Muscle layer of colon (tissue), 2 donors: ENCODE results near the gene OR52N2.

ENCODE experiments used
- H3K27ac ChIP-seq: one replicate; pipeline ENCODE4 v1.7.0; 2013; ENCODE audit warnings: low read depth, mild to moderate bottlenecking, low read length, moderate library complexity
- H3K27me3 ChIP-seq, 2 donors: one replicate each; pipeline ENCODE4 v1.7.0; 2013; ENCODE audit warnings: low read length in 2 of 2, mild to moderate bottlenecking in 2 of 2; ENCODE audit not compliant: insufficient read depth in 2 of 2, control insufficient read depth in 1 of 2
- H3K36me3 ChIP-seq: one replicate; pipeline ENCODE4 v1.7.0; 2013; ENCODE audit warnings: mild to moderate bottlenecking, low read length; ENCODE audit not compliant: insufficient read depth
- H3K4me1 ChIP-seq: one replicate; pipeline ENCODE4 v1.7.0; 2013; ENCODE audit warnings: mild to moderate bottlenecking, low read length; ENCODE audit not compliant: insufficient read depth
- H3K4me3 ChIP-seq, 2 donors: one replicate each; pipeline ENCODE4 v1.7.0; 2013; ENCODE audit warnings: low read length in 2 of 2, low read depth in 1 of 2, mild to moderate bottlenecking in 1 of 2, moderate library complexity in 1 of 2
- H3K9ac ChIP-seq: one replicate; pipeline ENCODE4 v1.7.0; 2013; ENCODE audit warnings: low read length
- H3K9me3 ChIP-seq: one replicate; pipeline ENCODE4 v1.7.0; 2013; ENCODE audit warnings: mild to moderate bottlenecking, low read length
- donor health status: abdominal sarcoma.
- donor health status: Adenocarcinoma of cecum.

Gene OR52N2

DNA sequence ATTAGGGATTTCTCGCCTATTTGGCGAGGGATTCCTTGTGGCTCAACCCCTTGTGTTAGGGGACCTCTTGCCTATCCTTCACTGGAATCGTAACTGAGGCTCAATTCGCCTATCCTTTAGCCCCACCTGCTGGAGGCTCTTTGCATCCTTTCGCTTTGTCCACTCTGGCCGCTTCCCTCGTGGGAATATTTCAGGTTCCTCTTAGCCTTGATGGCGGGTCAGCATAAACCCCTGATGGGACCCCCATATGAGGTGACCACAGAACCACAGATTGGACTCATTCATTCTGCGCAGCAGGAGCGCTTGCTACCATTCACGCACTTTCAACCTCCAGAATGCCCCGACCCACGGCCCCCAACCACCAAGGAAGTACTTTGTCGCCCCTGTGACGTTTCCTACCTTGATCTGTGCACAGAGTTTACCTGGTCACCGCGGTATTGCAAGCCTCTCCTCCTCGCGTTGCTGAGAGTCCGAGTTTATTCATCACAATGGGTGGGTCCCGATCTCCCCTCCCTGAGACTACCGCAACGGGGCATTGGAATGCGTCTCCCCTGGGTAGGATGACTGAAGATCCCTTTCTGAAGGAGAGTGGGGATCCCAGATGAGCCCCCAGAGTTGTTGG, at the start of gene OR52N2:
TSS of gene OR52N2 (plus strand) at position 425 of the 622 bp plus-strand sequence. CDS start 11,412 bp downstream, outside the sequence.
- Histone ChIP-seq H3K36me3 (no peaks in the 10 kb centered on the region), H3K4me3 (peak within 1 kb of the TSS; percentile 37 to 78), H3K9ac (peak within 1 kb of the TSS; percentile 49), H3K27ac (no peak within 1 kb of the TSS), H3K9me3 (no peaks in the 10 kb centered on the region), H3K27me3 (no peaks in the 10 kb centered on the region), H3K4me1 (peaks cover 9% of the 10 kb centered on the region)

DNA sequence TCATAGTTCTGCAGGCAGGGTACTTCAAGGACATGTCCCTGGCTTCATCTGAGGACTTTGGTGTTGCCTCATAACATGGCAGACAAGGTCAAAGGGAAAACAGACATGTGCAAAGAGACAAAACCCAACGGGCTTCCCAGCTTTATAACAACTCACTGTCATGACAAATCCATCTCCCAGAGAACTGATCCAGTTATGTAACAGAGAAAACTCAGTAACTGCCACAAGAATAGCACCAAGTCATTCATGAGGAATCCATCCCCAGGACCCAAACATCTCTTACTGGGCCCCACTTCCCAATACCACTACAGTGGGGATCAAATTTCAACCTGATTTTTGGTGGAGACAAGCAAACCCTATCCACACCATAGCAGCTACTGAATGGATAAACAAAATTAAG, 41.7 kb upstream of the OR52N2 start:
- Histone ChIP-seq H3K27me3 (no peaks in the 10 kb centered on the region), H3K27ac (no peak overlapping the region), H3K9me3 (no peaks in the 10 kb centered on the region), H3K4me1 (no peaks in the 10 kb centered on the region), H3K36me3 (no peaks in the 10 kb centered on the region), H3K4me3 (no peak overlapping the region), H3K9ac (no peak overlapping the region)

DNA sequence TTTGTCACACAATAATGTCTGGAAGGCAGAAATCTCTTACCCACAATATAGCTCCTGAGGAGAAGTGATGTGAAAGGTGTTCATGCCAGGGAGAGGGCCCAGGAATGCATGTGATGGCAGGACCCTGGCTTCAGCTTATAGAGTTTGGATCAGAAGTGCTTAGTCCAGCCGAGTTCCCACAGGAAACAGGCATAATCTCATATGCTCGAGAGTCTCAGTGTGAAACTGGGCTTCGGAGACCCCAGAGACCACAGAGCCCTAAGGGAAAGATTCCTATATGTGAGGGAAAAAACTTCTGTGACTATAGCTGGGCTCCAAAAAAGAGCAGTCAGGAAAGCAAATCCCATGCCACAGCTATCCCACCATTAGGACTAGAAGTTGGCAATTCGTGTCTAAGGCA, 25.5 kb upstream of the OR52N2 start, which contains the start of gene OR52N5:
TSS of gene OR52N5 (minus strand) at position 101 of the 400 bp plus-strand sequence. CDS start 4,721 bp downstream, outside the sequence.
- no peaks in the 10 kb centered on the region for H3K9me3 ChIP-seq
- H3K9ac ChIP-seq: no peak within 1 kb of the TSS
- no peak within 1 kb of the TSS for H3K4me3 ChIP-seq
- no peaks in the 10 kb centered on the region for H3K4me1 ChIP-seq
- H3K27ac ChIP-seq: no peak within 1 kb of the TSS
- H3K36me3 ChIP-seq: no peaks in the 10 kb centered on the region
- H3K27me3 ChIP-seq: no peaks in the 10 kb centered on the region

DNA sequence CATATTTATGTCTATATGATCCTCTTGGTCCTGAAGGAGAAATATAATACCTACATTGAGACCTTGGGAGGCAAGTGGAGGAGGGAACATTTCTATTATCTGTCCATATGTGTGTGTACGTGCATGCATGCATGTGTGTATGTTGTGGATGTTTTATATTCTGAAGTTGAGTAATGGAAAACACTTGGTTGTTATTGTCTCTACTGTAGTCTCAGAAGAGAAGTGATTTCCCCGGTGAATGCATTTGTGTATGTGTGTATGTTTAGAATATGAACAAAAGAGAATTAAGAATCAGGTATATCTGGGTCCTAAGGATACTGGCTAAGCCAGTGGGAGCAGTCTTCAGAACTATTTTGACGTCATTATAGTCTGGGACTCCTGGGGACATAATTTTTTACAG, 17.6 kb upstream of the OR52N2 start, which contains the start of gene OR52N1:
TSS of gene OR52N1 (minus strand) at position 101 of the 400 bp plus-strand sequence. CDS start 2,449 bp downstream, outside the sequence.
- Histone ChIP-seq H3K36me3 (no peaks in the 10 kb centered on the region), H3K9ac (no peak within 1 kb of the TSS), H3K27ac (no peak within 1 kb of the TSS), H3K4me3 (no peak within 1 kb of the TSS), H3K9me3 (no peaks in the 10 kb centered on the region), H3K27me3 (no peaks in the 10 kb centered on the region), H3K4me1 (no peaks in the 10 kb centered on the region)

DNA sequence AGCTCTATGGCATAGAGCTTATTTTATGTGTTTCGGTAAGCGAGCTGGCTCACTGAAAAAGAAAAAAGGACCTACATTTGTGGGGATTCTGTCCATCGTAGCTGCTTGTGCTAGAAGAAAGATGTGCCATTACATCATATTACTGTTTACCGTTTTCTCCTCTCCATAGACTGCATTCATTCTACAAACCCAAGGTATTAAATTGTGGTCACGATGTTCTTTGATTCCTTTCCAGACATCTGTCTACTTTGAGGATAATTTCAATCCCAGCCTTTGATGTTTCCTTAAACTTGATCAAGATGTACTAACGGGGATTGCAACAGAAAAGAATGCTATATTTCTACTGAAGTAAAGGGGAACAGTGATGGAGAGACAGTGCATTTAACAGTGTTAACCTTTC, 12.2 kb upstream of the OR52N2 start:
- H3K27me3 ChIP-seq: no peaks in the 10 kb centered on the region
- H3K36me3 ChIP-seq: no peaks in the 10 kb centered on the region

DNA sequence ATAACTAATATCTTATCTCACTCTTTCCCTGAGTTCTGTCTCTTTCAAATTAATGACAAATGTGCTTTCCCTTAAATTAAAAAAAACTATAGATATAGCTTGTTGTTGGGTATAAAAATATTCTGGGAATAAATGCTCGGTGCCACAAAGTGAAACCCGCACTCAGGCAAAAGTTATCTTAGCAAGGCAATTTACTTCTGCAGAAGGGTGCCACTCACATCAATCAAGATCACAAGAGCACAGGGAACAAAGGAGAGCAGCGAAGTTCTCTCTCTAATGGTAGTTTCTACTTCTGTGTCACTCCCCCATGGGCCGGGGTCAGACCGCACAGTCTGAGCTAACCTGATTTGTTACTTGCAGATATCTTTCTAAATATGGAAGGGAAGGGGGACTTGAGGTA, 4.7 kb upstream of the OR52N2 start:
- H3K27ac ChIP-seq: no peak overlapping the region
- no peaks in the 10 kb centered on the region for H3K36me3 ChIP-seq
- H3K9me3 ChIP-seq: no peaks in the 10 kb centered on the region

More for the DNA sequence above, 12.2 kb upstream of the OR52N2 start:
- no peaks in the 10 kb centered on the region for H3K4me1 ChIP-seq
- no peaks in the 10 kb centered on the region for H3K9me3 ChIP-seq
- no peak overlapping the region for H3K9ac ChIP-seq
- no peak overlapping the region for H3K4me3 ChIP-seq
- H3K27ac ChIP-seq: no peak overlapping the region

GRCh38 chr11:5807580-5807979, 1.1 kb upstream of the OR52N2 start:
- H3K36me3 ChIP-seq: no peaks in the 10 kb centered on the region
- no peaks in the 10 kb centered on the region for H3K27me3 ChIP-seq
- H3K4me3 ChIP-seq: no peak overlapping the region
- H3K9ac ChIP-seq: no peak overlapping the region
- no peaks in the 10 kb centered on the region for H3K9me3 ChIP-seq
- peaks cover 9% of the 10 kb centered on the region for H3K4me1 ChIP-seq
- no peak overlapping the region for H3K27ac ChIP-seq

More for the DNA sequence above, 4.7 kb upstream of the OR52N2 start:
- H3K9ac ChIP-seq: no peak overlapping the region
- H3K4me1 ChIP-seq: peaks cover 9% of the 10 kb centered on the region
- no peak overlapping the region for H3K4me3 ChIP-seq
- no peaks in the 10 kb centered on the region for H3K27me3 ChIP-seq

DNA sequence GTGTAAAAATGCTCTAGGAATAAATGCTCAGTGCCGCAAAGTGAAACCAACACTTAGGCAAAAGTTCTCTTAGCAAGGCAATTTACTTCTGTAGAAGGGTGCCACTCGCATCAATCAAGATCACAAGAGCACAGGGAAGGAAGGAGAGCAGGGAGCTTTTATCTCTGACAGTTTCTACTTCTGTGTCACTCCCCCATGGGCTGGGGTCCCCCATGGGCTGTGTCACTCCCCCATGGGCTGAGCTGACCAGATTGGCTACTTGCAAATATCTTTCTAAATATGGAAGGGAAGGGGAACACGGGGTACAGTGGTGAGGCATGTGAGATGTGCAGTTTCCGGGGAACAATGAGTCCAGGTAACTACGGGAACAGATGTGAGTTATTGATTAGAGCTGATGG, 397 bp downstream of the OR52N2 start:
- peak overlapping the region; percentile 37 to 78 for H3K4me3 ChIP-seq
- H3K27ac ChIP-seq: no peak overlapping the region
- no peaks in the 10 kb centered on the region for H3K9me3 ChIP-seq
- H3K9ac ChIP-seq: peak overlapping the region; percentile 49
- peaks cover 9% of the 10 kb centered on the region for H3K4me1 ChIP-seq
- no peaks in the 10 kb centered on the region for H3K36me3 ChIP-seq
- H3K27me3 ChIP-seq: no peaks in the 10 kb centered on the region

- Histone ChIP-seq H3K36me3 (no peaks in the 10 kb centered on the region), H3K4me3 (no peak overlapping the region), H3K27ac (no peak overlapping the region), H3K9me3 (no peaks in the 10 kb centered on the region), H3K27me3 (no peaks in the 10 kb centered on the region), H3K9ac (no peak overlapping the region), H3K4me1 (peaks cover 9% of the 10 kb centered on the region)
Measured at GRCh38 chr11:5809905-5810795, 1.4 kb downstream of the OR52N2 start.

- H3K27me3 ChIP-seq: no peaks in the 10 kb centered on the region
- no peak overlapping the region for H3K9ac ChIP-seq
- no peak overlapping the region for H3K4me3 ChIP-seq
- H3K9me3 ChIP-seq: no peaks in the 10 kb centered on the region
- H3K4me1 ChIP-seq: no peaks in the 10 kb centered on the region
- no peak overlapping the region for H3K27ac ChIP-seq
- H3K36me3 ChIP-seq: no peaks in the 10 kb centered on the region
Measured at GRCh38 chr11:5815534-5815933, 6.8 kb downstream of the OR52N2 start.

DNA sequence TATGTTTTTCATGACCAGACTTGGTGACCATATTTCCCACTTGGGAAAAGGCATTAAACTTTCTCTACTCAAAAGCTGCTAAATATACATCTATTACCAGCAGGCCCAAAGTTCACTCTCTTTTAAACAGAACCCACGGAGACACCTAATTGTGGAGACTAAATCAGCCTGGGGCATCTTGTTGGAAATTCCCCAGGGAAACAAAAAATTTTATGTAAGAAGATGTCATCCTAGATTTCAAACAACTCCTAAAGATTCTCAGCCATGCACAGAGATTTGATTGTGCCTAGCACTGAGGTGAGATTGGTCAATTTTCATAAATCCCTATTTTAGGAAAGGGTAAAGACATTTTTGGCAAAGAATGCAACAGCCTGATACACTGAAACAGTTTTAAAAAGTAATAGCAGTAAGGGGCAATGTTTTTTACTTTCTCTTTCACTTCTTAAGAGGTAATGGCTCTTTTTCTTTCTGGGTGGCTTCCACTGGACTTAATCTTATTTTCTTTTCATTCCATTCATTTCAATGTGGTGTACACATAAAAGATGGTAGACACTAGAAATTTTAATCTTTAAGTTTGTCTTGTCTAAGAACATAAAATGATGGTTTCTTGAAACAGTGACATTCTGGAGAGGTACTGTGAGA, 9.6 kb downstream of the OR52N2 start:
- H3K9ac ChIP-seq: no peak overlapping the region
- H3K4me3 ChIP-seq: no peak overlapping the region

More for the DNA sequence above, 9.6 kb downstream of the OR52N2 start:
- Histone ChIP-seq H3K27ac (no peak overlapping the region), H3K4me1 (no peaks in the 10 kb centered on the region), H3K36me3 (no peaks in the 10 kb centered on the region), H3K9me3 (no peaks in the 10 kb centered on the region), H3K27me3 (no peaks in the 10 kb centered on the region)
